Measurements from ENCODE around the gene CDT1. TPM values are rescaled to one million over a fixed set of nuclear protein-coding genes. Genes with fewer than 3 reads are reported as not detected.

Gene CDT1
- total RNA-seq, 1 experiment from 2014 or later, result 45.7 TPM

GRCh38 chr16:88798772-88799455 lies 4.7 kb upstream of the CDT1 start:
- no peaks in the 10 kb centered on the region for H3K27me3 ChIP-seq (replicated peaks)
- peaks cover 11% of the 10 kb centered on the region for H3K4me1 ChIP-seq (replicated peaks)
- H3K36me3 ChIP-seq, result no peaks in the 10 kb centered on the region
- no peak for DNase-seq (ENCODE audit: low read depth in 1 of 2, low spot score in 2 of 2)
- no peaks in the 10 kb centered on the region for H3K9me3 ChIP-seq (replicated peaks)
- H3K4me3 ChIP-seq, result no peak overlapping the region
- H3K27ac ChIP-seq, result no peak overlapping the region

GRCh38 chr16:88799569-88800276 lies 3.9 kb upstream of the CDT1 start:
- H3K4me3 ChIP-seq, result no peak overlapping the region
- DNase-seq (ENCODE audit: low read depth in 1 of 2, low spot score in 2 of 2), result no peak
- no peaks in the 10 kb centered on the region for H3K9me3 ChIP-seq (replicated peaks)
- peaks cover 6% of the 10 kb centered on the region for H3K36me3 ChIP-seq
- H3K4me1 ChIP-seq (replicated peaks), result peaks cover 17% of the 10 kb centered on the region
- no peaks in the 10 kb centered on the region for H3K27me3 ChIP-seq (replicated peaks)
- no peak overlapping the region for H3K27ac ChIP-seq

- H3K36me3 ChIP-seq, result peaks cover 11% of the 10 kb centered on the region
- no peaks in the 10 kb centered on the region for H3K9me3 ChIP-seq (replicated peaks)
- no peaks in the 10 kb centered on the region for H3K27me3 ChIP-seq (replicated peaks)
- no peak for DNase-seq (ENCODE audit: low read depth in 1 of 2, low spot score in 2 of 2)
- no peak overlapping the region for H3K4me3 ChIP-seq
- peaks cover 22% of the 10 kb centered on the region for H3K4me1 ChIP-seq (replicated peaks)
- no peak overlapping the region for H3K27ac ChIP-seq
Observed at GRCh38 chr16:88800277-88800592, 3.4 kb upstream of the CDT1 start.

GRCh38 chr16:88804173-88804551 lies 573 bp downstream of the CDT1 start:
- no peaks in the 10 kb centered on the region for H3K27me3 ChIP-seq (replicated peaks)
- H3K27ac ChIP-seq, result peak overlapping the region; percentile 28; the same call in 1 of the 2 replicates
- H3K4me1 ChIP-seq (replicated peaks), result peaks cover 41% of the 10 kb centered on the region
- H3K4me3 ChIP-seq, result peak overlapping the region; percentile 65
- H3K36me3 ChIP-seq, result peaks cover 50% of the 10 kb centered on the region
- H3K9me3 ChIP-seq (replicated peaks), result no peaks in the 10 kb centered on the region
- DNase-seq (ENCODE audit: low read depth in 1 of 2, low spot score in 2 of 2), result no peak

GRCh38 chr16:88804552-88805339 lies 1.2 kb downstream of the CDT1 start:
- Histone ChIP-seq H3K4me1 (replicated peaks) (peaks cover 47% of the 10 kb centered on the region), H3K4me3 (peak overlapping the region; percentile 65), H3K27me3 (replicated peaks) (no peaks in the 10 kb centered on the region), H3K27ac (peak overlapping the region; percentile 28; the same call in 1 of the 2 replicates), H3K36me3 (peaks cover 56% of the 10 kb centered on the region), H3K9me3 (replicated peaks) (no peaks in the 10 kb centered on the region)
- no peak for DNase-seq (ENCODE audit: low read depth in 1 of 2, low spot score in 2 of 2)

GRCh38 chr16:88805340-88805715 lies 1.7 kb downstream of the CDT1 start:
- Histone ChIP-seq H3K27me3 (replicated peaks) (no peaks in the 10 kb centered on the region), H3K4me1 (replicated peaks) (peaks cover 53% of the 10 kb centered on the region), H3K36me3 (peaks cover 62% of the 10 kb centered on the region), H3K4me3 (peak overlapping the region; percentile 65), H3K27ac (no peak overlapping the region), H3K9me3 (replicated peaks) (no peaks in the 10 kb centered on the region)
- no peak for DNase-seq (ENCODE audit: low read depth in 1 of 2, low spot score in 2 of 2)

GRCh38 chr16:88805887-88806393 lies 2.4 kb downstream of the CDT1 start:
- Histone ChIP-seq H3K4me1 (replicated peaks) (peaks cover 59% of the 10 kb centered on the region), H3K27ac (no peak overlapping the region), H3K9me3 (replicated peaks) (no peaks in the 10 kb centered on the region), H3K27me3 (replicated peaks) (no peaks in the 10 kb centered on the region), H3K4me3 (no peak overlapping the region), H3K36me3 (peaks cover 68% of the 10 kb centered on the region)
- no peak for DNase-seq (ENCODE audit: low read depth in 1 of 2, low spot score in 2 of 2)

- no peak for DNase-seq (ENCODE audit: low read depth in 1 of 2, low spot score in 2 of 2)
- Histone ChIP-seq H3K27ac (no peak overlapping the region), H3K9me3 (replicated peaks) (no peaks in the 10 kb centered on the region), H3K4me3 (no peak overlapping the region), H3K36me3 (peaks cover 68% of the 10 kb centered on the region), H3K27me3 (replicated peaks) (no peaks in the 10 kb centered on the region), H3K4me1 (replicated peaks) (peaks cover 66% of the 10 kb centered on the region)
Observed at GRCh38 chr16:88806491-88807111, 3.0 kb downstream of the CDT1 start.

GRCh38 chr16:88807142-88807625 lies 3.6 kb downstream of the CDT1 start:
- H3K4me1 ChIP-seq (replicated peaks), result peaks cover 69% of the 10 kb centered on the region
- H3K9me3 ChIP-seq (replicated peaks), result no peaks in the 10 kb centered on the region
- DNase-seq (ENCODE audit: low read depth in 1 of 2, low spot score in 2 of 2), result no peak
- H3K36me3 ChIP-seq, result peaks cover 68% of the 10 kb centered on the region
- no peak overlapping the region for H3K27ac ChIP-seq
- no peak overlapping the region for H3K4me3 ChIP-seq
- H3K27me3 ChIP-seq (replicated peaks), result no peaks in the 10 kb centered on the region

GRCh38 chr16:88807626-88808453 lies 4.3 kb downstream of the CDT1 start:
- H3K27me3 ChIP-seq (replicated peaks), result no peaks in the 10 kb centered on the region
- DNase-seq (ENCODE audit: low read depth in 1 of 2, low spot score in 2 of 2), result no peak
- H3K4me3 ChIP-seq, result no peak overlapping the region
- no peaks in the 10 kb centered on the region for H3K9me3 ChIP-seq (replicated peaks)
- peaks cover 72% of the 10 kb centered on the region for H3K4me1 ChIP-seq (replicated peaks)
- peaks cover 68% of the 10 kb centered on the region for H3K36me3 ChIP-seq
- H3K27ac ChIP-seq, result no peak overlapping the region

GRCh38 chr16:88809068-88809675 lies 5.6 kb downstream of the CDT1 start:
- Histone ChIP-seq H3K27ac (no peak overlapping the region), H3K9me3 (replicated peaks) (no peaks in the 10 kb centered on the region), H3K4me3 (no peak overlapping the region), H3K36me3 (peaks cover 68% of the 10 kb centered on the region), H3K27me3 (replicated peaks) (no peaks in the 10 kb centered on the region), H3K4me1 (replicated peaks) (peaks cover 66% of the 10 kb centered on the region)
- DNase-seq (ENCODE audit: low read depth in 1 of 2, low spot score in 2 of 2), result no peak

GRCh38 chr16:88809676-88810165 lies 6.1 kb downstream of the CDT1 start:
- DNase-seq (ENCODE audit: low read depth in 1 of 2, low spot score in 2 of 2), result no peak
- H3K4me3 ChIP-seq, result no peak overlapping the region
- peaks cover 61% of the 10 kb centered on the region for H3K4me1 ChIP-seq (replicated peaks)
- H3K36me3 ChIP-seq, result peaks cover 62% of the 10 kb centered on the region
- no peak overlapping the region for H3K27ac ChIP-seq
- no peaks in the 10 kb centered on the region for H3K27me3 ChIP-seq (replicated peaks)
- no peaks in the 10 kb centered on the region for H3K9me3 ChIP-seq (replicated peaks)

Data from SJSA1 (cell line).